ENCODE measurements around the gene TMEM240. TPM values are rescaled to one million over a fixed set of nuclear protein-coding genes. Genes with fewer than 3 reads are reported as not detected.

TMEM240 gene
- total and polyA plus RNA-seq, 10 donors, result 0.39 to 5.3 (median 2.6) TPM; not detected in 1

GRCh38 chr1:1491601-1492000 lies 48.8 kb downstream of the TMEM240 start:
- Histone ChIP-seq H3K4me3 (no peak overlapping the region), H3K27ac (no peak overlapping the region), H3K27me3 (replicated peaks in 1 of 7) (no peaks in the 10 kb centered on the region), H3K9me3 (peaks cover 0 to 32% (median 28%) of the 10 kb centered on the region in 8 donors), H3K36me3 (peaks cover 0 to 99% (median 81%) of the 10 kb centered on the region in 6 donors), H3K4me1 (no peaks in the 10 kb centered on the region)
- intact Hi-C loops (cut with DNase I; ENCODE audit: low total_unique reads), result no loop called here
- WGBS, 5 donors, result 96 to 98% (median 97%) methylated on average over 10 of the region's 10 CpGs
- TF ChIP-seq POLR2AphosphoS5 (IDR thresholded peaks at IDR 0.05), result no peak
- no peak for TF ChIP-seq CTCF (IDR thresholded peaks at IDR 0.05 in 8 of 11, conservative IDR thresholded peaks at IDR 0.05 in 3 of 11)
- no peak for TF ChIP-seq POLR2A (IDR thresholded peaks at IDR 0.05)
- no peak for DNase-seq

- Histone ChIP-seq H3K9me3 (peaks cover 0 to 32% (median 28%) of the 10 kb centered on the region in 8 donors), H3K36me3 (peaks cover 0 to 100% (median 83%) of the 10 kb centered on the region in 6 donors), H3K27me3 (replicated peaks in 1 of 7) (no peaks in the 10 kb centered on the region), H3K4me1 (no peaks in the 10 kb centered on the region), H3K4me3 (no peak overlapping the region), H3K27ac (no peak overlapping the region)
- TF ChIP-seq POLR2AphosphoS5 (IDR thresholded peaks at IDR 0.05), result no peak
- no peak for TF ChIP-seq CTCF (IDR thresholded peaks at IDR 0.05 in 8 of 11, conservative IDR thresholded peaks at IDR 0.05 in 3 of 11)
- no peak for TF ChIP-seq POLR2A (IDR thresholded peaks at IDR 0.05)
- WGBS, 5 donors, result 94 to 99% (median 99%) methylated on average over 13 to 21 of the region's 25 CpGs
- no peak for DNase-seq
- intact Hi-C loops (cut with DNase I; ENCODE audit: low total_unique reads), result no loop called here
These were observed 49.7 kb downstream of the TMEM240 start for GRCh38 chr1:1490633-1491230.

GRCh38 chr1:1489861-1490260 lies 50.6 kb downstream of the TMEM240 start:
- peaks cover 0 to 100% (median 82%) of the 10 kb centered on the region in 6 donors for H3K36me3 ChIP-seq
- WGBS, 5 donors, result 95 to 100% (median 97%) methylated on average over 16 to 19 of the region's 19 CpGs
- no peak for TF ChIP-seq POLR2AphosphoS5 (IDR thresholded peaks at IDR 0.05)
- TF ChIP-seq CTCF (IDR thresholded peaks at IDR 0.05 in 8 of 11, conservative IDR thresholded peaks at IDR 0.05 in 3 of 11), result no peak
- TF ChIP-seq POLR2A (IDR thresholded peaks at IDR 0.05), result no peak
- H3K27me3 ChIP-seq (replicated peaks in 1 of 7), result no peaks in the 10 kb centered on the region
- H3K27ac ChIP-seq, result no peak overlapping the region
- intact Hi-C loops (cut with DNase I; ENCODE audit: low total_unique reads), result no loop called here
- H3K4me1 ChIP-seq, result no peaks in the 10 kb centered on the region
- no peak overlapping the region for H3K4me3 ChIP-seq
- H3K9me3 ChIP-seq, result peaks cover 0 to 32% (median 28%) of the 10 kb centered on the region in 8 donors
- DNase-seq, result no peak

GRCh38 chr1:1489231-1489630 lies 51.2 kb downstream of the TMEM240 start:
- Histone ChIP-seq H3K27me3 (replicated peaks in 1 of 7) (no peaks in the 10 kb centered on the region), H3K9me3 (peaks cover 0 to 32% (median 27%) of the 10 kb centered on the region in 8 donors), H3K4me3 (no peak overlapping the region), H3K27ac (no peak overlapping the region), H3K4me1 (no peaks in the 10 kb centered on the region), H3K36me3 (peaks cover 0 to 100% (median 80%) of the 10 kb centered on the region in 6 donors)
- no peak for DNase-seq
- intact Hi-C loops (cut with DNase I; ENCODE audit: low total_unique reads), result no loop called here
- TF ChIP-seq CTCF (IDR thresholded peaks at IDR 0.05 in 8 of 11, conservative IDR thresholded peaks at IDR 0.05 in 3 of 11) (no peak), POLR2A (IDR thresholded peaks at IDR 0.05) (no peak), POLR2AphosphoS5 (IDR thresholded peaks at IDR 0.05) (no peak)
- 96 to 99% (median 97%) methylated on average over 8 to 16 of the region's 16 CpGs for WGBS, 5 donors

Data from spleen (tissue), 11 donors.